HG03097 (cell line): Measurements from ENCODE around the gene TUFT1.
"Not testable (repeated sequence)": the region's sequence is repeated elsewhere in the genome, so short reads cannot be mapped to it uniquely, and the experiment has no call there.

ENCODE experiments used
- ATAC-seq: cut with Tn5 transposase; IDR thresholded peaks from one replicate; pipeline ENCODE4 v1.9.1; 2021; ENCODE audit not compliant: unreplicated experiment, low FRiP score

TUFT1 gene

GRCh38 chr1:151512326-151512725 is 27.8 kb upstream of the TUFT1 start:
- ATAC-seq: no peak

DNA sequence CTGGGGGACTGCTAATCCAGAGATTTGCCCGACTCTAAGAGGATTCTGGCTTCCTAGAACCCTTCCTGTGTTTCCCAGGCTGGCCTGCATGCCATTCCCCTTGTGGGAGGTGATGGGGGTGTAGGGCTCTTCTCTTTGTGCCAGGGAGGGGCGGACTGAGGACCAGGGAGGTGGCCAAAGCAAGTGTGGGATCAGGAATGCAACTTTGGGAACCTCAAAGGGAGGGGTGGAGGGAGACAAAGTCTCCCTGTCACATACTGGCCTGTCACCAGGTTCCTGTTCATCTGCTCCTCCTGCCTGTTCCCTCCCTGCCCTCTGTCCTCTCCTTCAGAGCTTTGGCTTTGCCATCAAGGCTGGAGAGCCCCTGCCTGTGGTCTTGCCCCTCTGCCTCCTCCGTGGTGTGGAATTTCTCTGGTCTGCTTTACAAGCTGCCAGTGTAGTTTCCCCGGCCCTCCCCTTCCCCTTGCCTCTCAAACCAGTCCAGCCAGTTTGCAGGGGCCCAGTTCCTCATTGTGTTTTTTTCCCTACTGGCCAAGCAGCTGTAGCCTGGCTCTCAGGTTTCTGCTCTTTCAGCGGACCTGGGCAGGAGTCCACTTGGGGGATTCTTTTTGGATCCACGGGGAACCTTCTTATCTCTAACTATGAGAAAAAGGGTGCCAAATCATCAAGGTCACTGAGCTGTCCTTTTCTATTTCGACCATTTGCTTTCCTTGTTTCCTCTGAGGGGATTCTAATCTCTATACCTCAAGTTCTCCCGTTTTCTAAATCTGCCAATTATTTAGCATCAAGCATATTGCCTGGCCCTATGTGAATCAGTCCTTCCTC is 27.1 kb upstream of the TUFT1 start:
- no peak for ATAC-seq

DNA sequence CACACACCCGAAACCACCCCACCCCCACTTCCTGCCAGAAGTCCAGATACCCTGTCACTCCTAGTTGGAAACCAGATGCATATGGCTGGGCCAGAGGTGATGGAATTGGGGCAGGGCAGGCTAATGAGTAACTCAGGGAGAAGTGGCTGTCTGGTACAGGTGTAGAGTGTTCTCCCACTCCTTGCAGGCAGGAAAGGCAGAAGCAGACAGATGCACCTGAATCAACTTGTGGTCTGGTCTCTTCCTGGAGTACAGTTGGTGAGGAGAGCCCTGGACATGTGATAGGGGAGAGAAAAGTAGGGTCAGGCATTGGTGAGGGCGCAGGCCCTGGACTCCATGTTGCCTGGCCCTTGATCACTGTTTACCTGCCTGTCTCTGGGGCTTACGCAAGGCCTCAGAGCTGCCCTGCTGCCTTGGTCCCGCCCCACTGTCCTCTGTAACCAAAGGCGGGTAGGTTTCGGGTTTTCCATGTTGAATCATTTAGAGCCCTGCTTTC is 26.4 kb upstream of the TUFT1 start:
- ATAC-seq: no peak

- no peak for ATAC-seq
Measured at GRCh38 chr1:151514366-151514765, 25.7 kb upstream of the TUFT1 start.

DNA sequence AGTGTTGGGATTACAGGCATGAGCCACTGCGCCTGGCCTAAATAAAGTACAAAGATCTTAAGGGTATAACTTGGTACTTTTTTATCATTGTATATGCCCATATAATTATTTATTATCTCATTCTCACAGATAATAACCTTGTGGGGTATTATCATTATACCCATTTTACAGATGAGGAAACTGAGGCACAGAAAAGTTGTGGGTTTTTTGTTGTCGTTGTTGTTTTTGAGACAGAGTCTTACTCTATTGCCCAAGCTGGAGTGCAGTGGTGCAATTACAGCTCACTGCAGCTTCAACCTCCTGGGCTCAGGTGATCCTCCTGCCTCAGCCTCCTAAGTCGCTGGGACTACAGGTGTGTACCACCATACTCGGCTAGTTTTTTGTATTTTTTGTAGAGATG is 24.8 kb upstream of the TUFT1 start:
- ATAC-seq: no peak

- no peak for ATAC-seq
Measured at GRCh38 chr1:151516031-151516511, 24.0 kb upstream of the TUFT1 start.

GRCh38 chr1:151518431-151518830 is 21.7 kb upstream of the TUFT1 start:
- no peak for ATAC-seq

DNA sequence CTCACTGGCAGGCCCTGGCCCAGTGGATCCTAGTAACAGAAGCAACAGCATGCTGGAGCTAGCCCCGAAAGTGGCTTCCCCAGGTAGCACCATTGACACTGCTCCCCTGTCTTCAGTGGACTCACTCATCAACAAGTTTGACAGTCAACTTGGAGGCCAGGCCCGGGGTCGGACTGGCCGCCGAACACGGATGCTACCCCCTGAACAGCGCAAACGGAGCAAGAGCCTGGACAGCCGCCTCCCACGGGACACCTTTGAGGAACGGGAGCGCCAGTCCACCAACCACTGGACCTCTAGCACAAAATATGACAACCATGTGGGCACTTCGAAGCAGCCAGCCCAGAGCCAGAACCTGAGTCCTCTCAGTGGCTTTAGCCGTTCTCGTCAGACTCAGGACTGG is 21.2 kb upstream of the TUFT1 start:
- ATAC-seq: no peak

DNA sequence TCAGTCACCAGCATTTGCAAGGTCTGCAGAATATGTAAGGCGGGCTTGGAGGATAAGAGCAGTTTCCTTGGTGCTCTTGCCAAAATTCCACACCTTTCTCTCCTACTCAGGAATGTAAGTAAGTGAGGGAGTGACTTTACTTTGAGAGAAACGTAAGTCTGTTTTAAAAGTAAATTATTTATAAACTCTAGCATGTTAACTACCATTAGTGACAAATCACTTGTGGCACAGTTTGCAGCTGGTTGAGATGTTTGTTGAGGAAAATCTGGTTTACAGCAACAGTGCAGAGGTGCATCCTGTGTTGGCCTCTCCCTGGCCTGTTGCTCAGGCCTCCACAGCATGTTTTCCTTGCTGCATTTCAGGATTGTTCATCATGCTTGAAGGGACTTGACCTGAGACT is 20.4 kb upstream of the TUFT1 start:
- no peak for ATAC-seq

GRCh38 chr1:151520359-151520758 is 19.8 kb upstream of the TUFT1 start:
- ATAC-seq: no peak

DNA sequence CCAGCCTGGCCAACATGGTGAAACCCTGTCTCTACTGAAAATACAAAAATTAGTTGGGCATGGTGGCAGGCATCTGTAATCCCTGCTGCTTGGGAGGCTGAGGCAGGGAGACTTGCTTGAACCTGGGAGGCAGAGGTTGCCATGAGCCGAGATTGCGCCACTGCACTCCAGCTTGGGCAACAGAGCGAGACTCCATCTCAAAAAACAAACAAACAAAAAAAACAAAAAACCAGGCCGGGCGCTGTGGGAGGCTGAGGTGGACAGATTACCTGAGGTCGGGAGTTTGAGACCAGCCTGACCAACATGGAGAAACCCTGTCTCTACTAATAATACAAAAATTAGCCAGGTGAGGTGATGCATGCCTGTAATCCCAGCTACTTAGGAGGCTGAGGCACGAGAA is 17.7 kb upstream of the TUFT1 start:
- not testable (repeated sequence) for ATAC-seq

- ATAC-seq: no peak
Measured at GRCh38 chr1:151523326-151523725, 16.8 kb upstream of the TUFT1 start.

DNA sequence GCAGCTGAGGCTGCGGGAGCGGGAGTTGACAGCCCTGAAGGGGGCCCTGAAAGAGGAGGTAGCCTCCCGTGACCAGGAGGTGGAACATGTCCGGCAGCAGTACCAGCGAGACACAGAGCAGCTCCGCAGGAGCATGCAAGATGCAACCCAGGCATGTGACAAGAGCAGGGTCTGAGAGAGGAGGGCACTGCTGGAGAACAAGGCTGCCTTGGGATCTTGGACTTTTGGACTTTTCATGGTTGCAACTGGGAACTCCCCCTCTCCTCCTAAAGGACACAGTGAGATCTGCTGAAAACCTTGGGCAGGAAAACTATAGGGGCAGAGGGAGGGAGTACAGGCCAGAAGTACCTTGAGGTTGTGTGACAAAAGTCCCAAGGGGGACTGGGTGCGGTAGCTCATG is 15.4 kb upstream of the TUFT1 start:
- no peak for ATAC-seq

GRCh38 chr1:151526735-151527525 is 13.2 kb upstream of the TUFT1 start:
- no peak for ATAC-seq

- no peak for ATAC-seq
Measured at GRCh38 chr1:151529211-151529702, 10.9 kb upstream of the TUFT1 start.

DNA sequence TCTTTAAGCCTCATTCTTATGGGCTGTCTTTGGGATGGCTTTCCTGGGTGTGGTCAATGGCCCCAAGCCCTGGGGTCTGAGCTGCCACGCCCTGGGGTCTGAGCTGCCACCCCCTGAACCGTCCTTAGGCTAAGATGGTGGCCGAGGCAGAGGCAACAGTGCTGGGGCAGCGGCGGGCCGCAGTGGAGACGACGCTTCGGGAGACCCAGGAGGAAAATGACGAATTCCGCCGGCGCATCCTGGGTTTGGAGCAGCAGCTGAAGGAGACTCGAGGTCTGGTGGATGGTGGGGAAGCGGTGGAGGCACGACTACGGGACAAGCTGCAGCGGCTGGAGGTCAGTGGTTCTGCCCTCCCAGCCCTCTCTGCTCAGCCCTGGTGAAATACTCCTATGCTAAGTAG is 10.3 kb upstream of the TUFT1 start:
- no peak for ATAC-seq

- ATAC-seq: no peak
Measured at GRCh38 chr1:151530461-151530860, 9.6 kb upstream of the TUFT1 start.

- no peak for ATAC-seq
Measured at GRCh38 chr1:151533870-151534269, 6.2 kb upstream of the TUFT1 start.

DNA sequence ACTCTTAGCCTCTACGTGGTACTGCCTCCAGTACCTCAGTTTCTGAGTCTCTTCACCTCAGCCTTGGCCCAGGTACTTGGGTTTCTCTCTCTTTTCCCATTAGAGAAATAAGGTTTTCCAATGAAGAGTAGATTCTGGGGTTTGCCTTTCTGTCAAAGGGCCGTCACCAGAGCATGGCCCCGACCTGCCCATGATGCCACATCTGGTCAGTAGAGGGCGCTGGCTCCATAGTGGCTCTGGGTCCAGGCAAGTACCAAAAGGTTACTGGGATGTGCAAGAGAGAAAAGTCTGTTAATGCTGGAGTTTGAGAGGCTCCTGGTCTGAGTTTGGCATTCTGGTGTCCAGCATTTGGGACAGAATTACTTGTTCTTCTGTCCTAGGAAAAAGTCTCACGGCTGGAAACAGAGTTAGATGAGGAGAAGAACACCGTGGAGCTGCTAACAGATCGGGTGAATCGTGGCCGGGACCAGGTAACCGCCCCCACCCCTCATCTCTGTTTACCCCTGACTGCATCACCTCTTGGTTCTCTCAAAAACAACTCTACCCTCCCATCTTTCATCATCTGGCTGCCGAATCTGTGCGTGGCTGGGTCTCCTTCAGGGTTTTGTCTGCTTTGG is 5.3 kb upstream of the TUFT1 start:
- no peak for ATAC-seq

DNA sequence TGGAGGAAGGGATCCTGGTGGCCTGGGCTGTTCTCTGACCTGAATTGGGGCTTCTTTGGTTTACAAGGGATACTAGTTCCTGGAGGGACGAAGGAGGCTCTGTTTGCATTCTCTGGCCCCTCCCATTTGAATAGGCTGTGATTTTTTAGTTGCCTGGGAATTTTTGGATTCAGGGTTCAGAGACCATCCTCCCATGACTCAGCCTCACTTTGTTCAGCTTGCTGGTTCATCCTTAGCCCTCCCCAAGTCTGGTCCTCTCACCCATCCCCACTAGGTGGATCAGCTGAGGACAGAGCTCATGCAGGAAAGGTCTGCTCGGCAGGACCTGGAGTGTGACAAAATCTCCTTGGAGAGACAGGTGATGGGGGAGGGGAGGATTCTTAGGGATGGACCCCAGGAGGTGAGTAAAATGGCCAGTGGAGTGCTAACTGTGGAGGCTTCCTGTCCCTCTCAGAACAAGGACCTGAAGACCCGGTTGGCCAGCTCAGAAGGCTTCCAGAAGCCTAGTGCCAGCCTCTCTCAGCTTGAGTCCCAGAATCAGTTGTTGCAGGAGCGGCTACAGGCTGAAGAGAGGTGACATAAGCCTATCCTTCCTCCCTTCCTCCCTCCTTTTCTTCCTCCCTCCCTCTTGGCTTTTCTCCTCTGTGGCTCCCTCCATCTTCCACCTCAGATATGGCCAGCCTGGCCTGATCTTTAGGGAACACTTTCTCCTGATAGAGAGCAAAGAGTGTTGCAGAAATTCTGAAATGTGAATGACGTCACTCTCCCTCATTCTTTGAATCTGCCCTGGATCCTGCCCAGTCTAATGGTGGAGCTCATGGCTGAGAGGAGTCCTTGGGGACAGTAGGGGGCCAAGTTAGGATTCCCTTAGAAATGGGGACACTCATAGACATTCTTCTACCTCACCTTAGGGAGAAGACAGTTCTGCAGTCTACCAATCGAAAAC is 4.5 kb upstream of the TUFT1 start:
- no peak for ATAC-seq
